IMR-90 (cell line): ENCODE measurements around the gene ATRX. TPM values are rescaled to one million over a fixed set of nuclear protein-coding genes. Genes with fewer than 3 reads are reported as not detected.
A peak's percentile ranks its signal among the peaks of the same experiment; 100 is the strongest.

Experiments used
- ATAC-seq: fragments of 200-7000 bp; cut with Tn5 transposase; 2 replicates; pipeline ENCODE4 v1.9.1; 2020; ENCODE audit warnings: low read depth, mild to moderate bottlenecking, moderate library complexity
- BruUV-seq: library from RNA; stranded (reverse); fragments of 400-500 nt; replicated peaks from 2 replicates; lab custom pipeline; 2021; lab: Mats Ljungman, UMichigan
- CTCF ChIA-PET: fragments of 300-600 bp; formaldehyde crosslinking; extraction: SDS; loops from one replicate; lab custom pipeline; 2021; ENCODE audit warnings: antibody characterized with exemption; lab: Yijun Ruan, JAX
- POLR2A ChIA-PET: fragments of 300-600 bp; sonication (Branson Sonifier 250); formaldehyde crosslinking; loops from one replicate; lab custom pipeline; 2022; ENCODE audit warnings: antibody characterized with exemption; ENCODE audit not compliant: unreplicated experiment; lab: Charles Lee
- DNase-seq: peaks from one replicate; pipeline ENCODE4 v3.0.0; 2013
- H2AFZ ChIP-seq: replicated peaks from 2 replicates; pipeline ENCODE3; 2013; ENCODE audit warnings: low read length, mild to moderate bottlenecking; ENCODE audit not compliant: poor library complexity
- H2AK5ac ChIP-seq: 2 replicates; pipeline ENCODE4 v1.6.1; 2013; ENCODE audit warnings: low read depth, low read length, inconsistent platforms
- H2AK9ac ChIP-seq: replicated peaks from 2 replicates; pipeline ENCODE3; 2013; ENCODE audit warnings: mild to moderate bottlenecking, low read depth, low read length, moderate library complexity; ENCODE audit not compliant: poor library complexity
- H2BK120ac ChIP-seq: 2 replicates; pipeline ENCODE4 v1.6.1; 2013; ENCODE audit warnings: low read depth, low read length, inconsistent platforms
- H2BK15ac ChIP-seq: 3 replicates; pipeline ENCODE4 v1.6.1; 2013; ENCODE audit warnings: low read depth, low read length, inconsistent platforms
- H2BK20ac ChIP-seq: 2 replicates; pipeline ENCODE4 v1.6.1; 2013; ENCODE audit warnings: low read depth, mild to moderate bottlenecking, inconsistent platforms, low read length, moderate library complexity
- H2BK5ac ChIP-seq: 2 replicates; pipeline ENCODE4 v1.6.1; 2013; ENCODE audit warnings: mild to moderate bottlenecking, low read depth, low read length, inconsistent platforms; ENCODE audit not compliant: poor library complexity, severe bottlenecking
- H3K14ac ChIP-seq: replicated peaks from 2 replicates; pipeline ENCODE4 v1.6.1; 2013; ENCODE audit warnings: low read depth, low read length, inconsistent platforms
- H3K18ac ChIP-seq: 2 replicates; pipeline ENCODE4 v1.6.1; 2013; ENCODE audit warnings: low read depth, low read length, control low read depth
- H3K23ac ChIP-seq: 2 replicates; pipeline ENCODE4 v1.6.1; 2013; ENCODE audit warnings: low read depth, low read length, inconsistent platforms
- H3K27ac ChIP-seq: 2 replicates; pipeline ENCODE4 v1.5.1; 2013; ENCODE audit warnings: mild to moderate bottlenecking, control low read depth, low read length; ENCODE audit not compliant: insufficient read depth
- H3K27me3 ChIP-seq: 2 replicates; pipeline ENCODE4 v1.6.1; 2013; ENCODE audit warnings: low read length; ENCODE audit not compliant: control insufficient read depth, insufficient read depth
- H3K36me3 ChIP-seq: 2 replicates; pipeline ENCODE4 v1.6.1; 2013; ENCODE audit warnings: low read length, mixed read lengths; ENCODE audit not compliant: control insufficient read depth, insufficient read depth
- H3K4ac ChIP-seq: 2 replicates; pipeline ENCODE4 v1.6.1; 2013; ENCODE audit warnings: low read depth, low read length, inconsistent platforms
- H3K4me1 ChIP-seq: 2 replicates; pipeline ENCODE4 v1.6.1; 2013; ENCODE audit warnings: low read length, mixed read lengths; ENCODE audit not compliant: control insufficient read depth, insufficient read depth
- H3K4me2 ChIP-seq: 2 replicates; pipeline ENCODE4 v1.6.1; 2013; ENCODE audit warnings: low read depth, mild to moderate bottlenecking, control low read depth, low read length, moderate library complexity
- H3K4me3 ChIP-seq: 2 replicates; pipeline ENCODE4 v1.5.1; 2013; ENCODE audit warnings: low read depth, mild to moderate bottlenecking, control low read depth, low read length, moderate library complexity; ENCODE audit not compliant: insufficient read depth
- H3K56ac ChIP-seq: 2 replicates; pipeline ENCODE4 v1.6.1; 2013; ENCODE audit warnings: low read length, inconsistent platforms; ENCODE audit not compliant: insufficient read depth; ENCODE audit errors: extremely low read depth
- H3K79me1 ChIP-seq, 2 experiments: 2 replicates each; pipeline ENCODE4 v1.6.1; 2013; ENCODE audit warnings: low read length in 2 of 2, inconsistent platforms in 1 of 2, low read depth in 1 of 2
- H3K9ac ChIP-seq: 2 replicates; pipeline ENCODE4 v1.6.1; 2013; ENCODE audit warnings: low read depth, low read length, control low read depth
- H3K9me1 ChIP-seq: 2 replicates; pipeline ENCODE4 v1.6.1; 2013; ENCODE audit warnings: low read length, inconsistent platforms; ENCODE audit not compliant: insufficient read depth
- H3K9me3 ChIP-seq: 2 replicates; pipeline ENCODE4 v1.6.1; 2013; ENCODE audit warnings: low read length; ENCODE audit not compliant: control insufficient read depth, insufficient read depth
- H4K20me1 ChIP-seq: 2 replicates; pipeline ENCODE4 v1.6.1; 2013; ENCODE audit warnings: low read length, inconsistent platforms; ENCODE audit not compliant: insufficient read depth
- H4K5ac ChIP-seq: 2 replicates; pipeline ENCODE4 v1.6.1; 2013; ENCODE audit warnings: mild to moderate bottlenecking, low read depth, low read length, control low read depth
- H4K8ac ChIP-seq, 2 experiments: 2 replicates each; pipeline ENCODE4 v1.6.1; 2013; ENCODE audit warnings: low read depth in 2 of 2, low read length in 2 of 2, control low read depth in 1 of 2, inconsistent platforms in 1 of 2
- H4K91ac ChIP-seq: 2 replicates; pipeline ENCODE4 v1.6.1; 2013; ENCODE audit warnings: low read depth, low read length, inconsistent platforms; ENCODE audit not compliant: insufficient read depth
- CEBPB ChIP-seq: IDR thresholded peaks from 2 replicates; pipeline ENCODE4 v1.6.1; 2012; ENCODE audit warnings: low read depth, low read length, improper control_type of control experiment
- WGBS, 2 experiments: methylation state at CpG; one replicate each; pipeline versions ENCODE4 v1.1.5 to v1.1.7; 2013; ENCODE audit warnings: missing lambda C conversion rate in 2 of 2; ENCODE audit not compliant: insufficient read length in 1 of 2; ENCODE audit errors: extremely low coverage in 2 of 2; 5-methylcytosine and 5-hydroxymethylcytosine counted together
- dilution Hi-C: fragments of 300-500 bp; cut with HindIII; formaldehyde crosslinking; loops from one replicate; pipeline ENCODE4 v1.14.3; 2018; ENCODE audit warnings: low sequenced_read_pairs; ENCODE audit not compliant: unreplicated experiment
- in situ Hi-C: fragments of 300-500 bp; cut with MboI; formaldehyde crosslinking; loops from 3 replicates; pipeline ENCODE4 v1.14.3; 2019; ENCODE audit warnings: low sequenced_read_pairs, inconsistent platforms, mixed read lengths
- intact Hi-C: fragments of 100-400 bp; cut with micrococcal nuclease; formaldehyde crosslinking; loops from 2 replicates; pipeline ENCODE4 v1.10.0; 2022
- polyA plus RNA-seq, 3 experiments: library from polyadenylated mRNA; depleted of rRNA; stranded (reverse); fragments of >200 nt; gene quantifications; 2 replicates each; pipeline ENCODE4 v1.2.3, GENCODE V29; 2012; ENCODE audit warnings: low replicate concordance in 1 of 3
- total RNA-seq: library from RNA; depleted of rRNA; stranded (reverse); fragments of >200 nt; gene quantifications from 2 replicates; pipeline ENCODE4 v1.2.3, GENCODE V29; 2012
- TF ChIP-seq, protein P1 (sequence below): conservative IDR thresholded peaks from 2 replicates; pipeline ENCODE4 v1.5.1; 2012; ENCODE audit warnings: mild to moderate bottlenecking, low read depth, low read length, improper control_type of control experiment

The ATRX gene
- total and polyA plus RNA-seq, 2 of the 4 experiments (the other 2 are of a cell fraction): 20.7 to 73.8 TPM

DNA sequence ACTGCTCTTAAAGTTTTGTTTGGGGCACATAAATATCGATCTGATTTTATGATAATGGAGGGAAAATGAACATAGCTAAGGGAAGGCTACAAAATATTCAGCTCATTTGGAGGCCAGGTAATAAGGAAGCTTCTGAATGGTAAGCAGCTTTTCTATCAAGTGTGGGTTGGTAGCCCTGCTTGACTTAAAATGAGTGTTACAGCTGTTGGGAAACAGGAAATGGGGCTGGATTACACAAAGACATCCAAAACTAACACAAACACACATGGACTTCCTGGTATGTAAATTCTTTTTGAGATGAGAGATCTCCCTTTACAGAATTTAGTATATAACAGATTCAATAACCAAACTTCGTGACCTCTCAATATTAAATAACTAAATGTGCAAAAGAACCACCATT is 280.8 kb downstream of the ATRX start:
- Histone ChIP-seq H2AK5ac (no peak overlapping the region), H3K27me3 (no peaks in the 10 kb centered on the region), H2BK120ac (no peak overlapping the region; the same call in 1 of the 2 replicates), H4K20me1 (no peaks in the 10 kb centered on the region), H3K4me2 (peak overlapping the region; percentile 62; the same call in 1 of the 2 replicates), H2AK9ac (no peak overlapping the region), H3K4ac (no peak overlapping the region), H3K4me3 (no peak overlapping the region), H3K4me1 (no peaks in the 10 kb centered on the region), H4K91ac (no peak overlapping the region), H2BK15ac (no peak overlapping the region), H4K5ac (no peak overlapping the region), H2AFZ (no peak overlapping the region), H4K8ac (no peak overlapping the region), H3K79me1 (no peaks in the 10 kb centered on the region), H3K9ac (no peak overlapping the region), H3K36me3 (peaks cover 7% of the 10 kb centered on the region; the same call in 1 of the 2 replicates), H2BK5ac (peak overlapping the region; percentile 50), H3K18ac (no peak overlapping the region; the same call in 1 of the 2 replicates), H3K56ac (no peak overlapping the region), H3K23ac (no peak overlapping the region), H3K14ac (no peak overlapping the region), H3K9me1 (no peaks in the 10 kb centered on the region), H2BK20ac (no peak overlapping the region), H3K9me3 (no peaks in the 10 kb centered on the region), H3K27ac (no peak overlapping the region)
- WGBS, 2 experiments: no CpG with 5 or more reads among the region's 2 CpGs
- BruUV-seq: no TSS peak
- peak; percentile 57; the same call in 1 of the 2 replicates for TF ChIP-seq CEBPB
- TF ChIP-seq, protein P1, sequence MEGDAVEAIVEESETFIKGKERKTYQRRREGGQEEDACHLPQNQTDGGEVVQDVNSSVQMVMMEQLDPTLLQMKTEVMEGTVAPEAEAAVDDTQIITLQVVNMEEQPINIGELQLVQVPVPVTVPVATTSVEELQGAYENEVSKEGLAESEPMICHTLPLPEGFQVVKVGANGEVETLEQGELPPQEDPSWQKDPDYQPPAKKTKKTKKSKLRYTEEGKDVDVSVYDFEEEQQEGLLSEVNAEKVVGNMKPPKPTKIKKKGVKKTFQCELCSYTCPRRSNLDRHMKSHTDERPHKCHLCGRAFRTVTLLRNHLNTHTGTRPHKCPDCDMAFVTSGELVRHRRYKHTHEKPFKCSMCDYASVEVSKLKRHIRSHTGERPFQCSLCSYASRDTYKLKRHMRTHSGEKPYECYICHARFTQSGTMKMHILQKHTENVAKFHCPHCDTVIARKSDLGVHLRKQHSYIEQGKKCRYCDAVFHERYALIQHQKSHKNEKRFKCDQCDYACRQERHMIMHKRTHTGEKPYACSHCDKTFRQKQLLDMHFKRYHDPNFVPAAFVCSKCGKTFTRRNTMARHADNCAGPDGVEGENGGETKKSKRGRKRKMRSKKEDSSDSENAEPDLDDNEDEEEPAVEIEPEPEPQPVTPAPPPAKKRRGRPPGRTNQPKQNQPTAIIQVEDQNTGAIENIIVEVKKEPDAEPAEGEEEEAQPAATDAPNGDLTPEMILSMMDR: no peak
- dilution Hi-C loops (no loop called here), intact Hi-C loops (loop anchor here (10.0 kb wide), 1 partner anchor 390 kb away; the partner anchor contains the start of genes COX7B and MAGT1), in situ Hi-C loops (no loop called here)
- ChIA-PET POLR2A (no interaction called here), CTCF (interaction anchor here (0.7 kb wide), 1 partner anchor 8 kb away, joined by 3 read pairs; no protein-coding TSS in a partner anchor)
- ATAC-seq: peak; percentile 83
- DNase-seq: peak; percentile 69
